Umbilical cord (tissue), 2 donors: Measurements from ENCODE around the gene RPTOR. TPM values are rescaled to one million over a fixed set of nuclear protein-coding genes. Genes with fewer than 3 reads are reported as not detected.
A peak's percentile ranks its signal among the peaks of the same experiment; 100 is the strongest.
"Not testable (repeated sequence)": the region's sequence is repeated elsewhere in the genome, so short reads cannot be mapped to it uniquely, and the experiment has no call there.

ENCODE experiments used
- DNase-seq: peaks from one replicate; pipeline ENCODE4 v3.0.0-alpha.2; 2015; ENCODE audit warnings: low spot score
- total RNA-seq: library from RNA; depleted of rRNA; stranded (reverse); fragments of >200 nt; gene quantifications from one replicate; pipeline ENCODE4 v1.2.3, GENCODE V29; 2014; ENCODE audit warnings: low replicate concordance; ENCODE audit not compliant: insufficient read depth

RPTOR gene
- total RNA-seq, 1 donor from 2014 or later, result 19.7 TPM

GRCh38 chr17:80512233-80512632 is 32.4 kb upstream of the RPTOR start:
- no peak for DNase-seq

GRCh38 chr17:80513201-80513600 is 31.4 kb upstream of the RPTOR start:
- no peak for DNase-seq

GRCh38 chr17:80513892-80514291 is 30.7 kb upstream of the RPTOR start:
- DNase-seq, result no peak

- DNase-seq, result no peak
Measured at GRCh38 chr17:80516171-80516932, 28.3 kb upstream of the RPTOR start.

- no peak for DNase-seq
Measured at GRCh38 chr17:80517641-80518040, 27.0 kb upstream of the RPTOR start.

- DNase-seq, result no peak
Measured at GRCh38 chr17:80518392-80518791, 26.2 kb upstream of the RPTOR start.

- DNase-seq, result no peak
Measured at GRCh38 chr17:80519091-80519781, 25.4 kb upstream of the RPTOR start.

- no peak for DNase-seq
Measured at GRCh38 chr17:80520810-80521455, 23.7 kb upstream of the RPTOR start.

- no peak for DNase-seq
Measured at GRCh38 chr17:80523054-80523744, 21.4 kb upstream of the RPTOR start.

- DNase-seq, result peak; percentile 95
Measured at GRCh38 chr17:80523956-80524712, 20.5 kb upstream of the RPTOR start.

- no peak for DNase-seq
Measured at GRCh38 chr17:80526116-80526910, 18.3 kb upstream of the RPTOR start.

- no peak for DNase-seq
Measured at GRCh38 chr17:80527016-80527645, 17.5 kb upstream of the RPTOR start.

GRCh38 chr17:80528536-80528935 is 16.1 kb upstream of the RPTOR start:
- DNase-seq, result no peak

- DNase-seq, result no peak
Measured at GRCh38 chr17:80529104-80529903, 15.3 kb upstream of the RPTOR start.

- no peak for DNase-seq
Measured at GRCh38 chr17:80529904-80530292, 14.7 kb upstream of the RPTOR start.

GRCh38 chr17:80531400-80531799 is 13.2 kb upstream of the RPTOR start:
- DNase-seq, result no peak

- not testable (repeated sequence) for DNase-seq
Measured at GRCh38 chr17:80537386-80537785, 7.3 kb upstream of the RPTOR start.

- no peak for DNase-seq
Measured at GRCh38 chr17:80538484-80538883, 6.2 kb upstream of the RPTOR start.

- no peak for DNase-seq
Measured at GRCh38 chr17:80539022-80539641, 5.5 kb upstream of the RPTOR start.
